CD4-positive, alpha-beta T cell (primary cell): ENCODE data around the gene NABP1. TPM values are rescaled to one million over a fixed set of nuclear protein-coding genes. Genes with fewer than 3 reads are reported as not detected.

Experiments used
- ATAC-seq: fragments of 200-7000 bp; cut with Tn5 transposase; one replicate; pipeline ENCODE4 v1.10.0; 2022; ENCODE audit warnings: mild to moderate bottlenecking; ENCODE audit not compliant: poor library complexity
- CTCF ChIA-PET: fragments of 350-600 bp; sonication (Branson Sonifier 250); formaldehyde crosslinking; loops from one replicate; lab custom pipeline; 2021; ENCODE audit warnings: antibody characterized with exemption, inconsistent platforms; lab: Charles Lee
- POLR2A ChIA-PET: fragments of 350-600 bp; sonication (Branson Sonifier 250); formaldehyde crosslinking; loops from one replicate; lab custom pipeline; 2021; ENCODE audit warnings: antibody characterized with exemption, inconsistent platforms; lab: Charles Lee
- DNase-seq, 14 experiments: peaks; one replicate each; pipeline ENCODE4 v3.0.0-alpha.2; 2013 to 2020; ENCODE audit warnings: mixed read lengths in 2 of 14
- H3K27ac ChIP-seq, 2 donors: one replicate each; pipeline versions ENCODE4 v1.5.1 to v1.7.0; 2013; ENCODE audit warnings: low read length in 2 of 2, low read depth in 1 of 2, mild to moderate bottlenecking in 1 of 2
- H3K27me3 ChIP-seq, 2 experiments: 1 replicate in 1 of 2; 2 replicates in 1 of 2; pipeline versions ENCODE4 v1.6.1 to v1.7.0; 2013; ENCODE audit warnings: low read length in 2 of 2, control low read depth in 1 of 2, mild to moderate bottlenecking in 1 of 2, moderate library complexity in 1 of 2; ENCODE audit not compliant: insufficient read depth in 2 of 2, control insufficient read depth in 1 of 2
- H3K36me3 ChIP-seq: one replicate; pipeline ENCODE4 v1.6.1; 2013; ENCODE audit warnings: low read length, control low read depth; ENCODE audit not compliant: insufficient read depth
- H3K4me1 ChIP-seq: one replicate; pipeline ENCODE4 v1.6.1; 2013; ENCODE audit warnings: low read length, control low read depth; ENCODE audit not compliant: insufficient read depth
- H3K4me3 ChIP-seq: one replicate; pipeline ENCODE4 v1.5.1; 2013; ENCODE audit warnings: mild to moderate bottlenecking, low read length, moderate library complexity
- H3K9me3 ChIP-seq, 2 experiments: 1 replicate in 1 of 2; 2 replicates in 1 of 2; pipeline versions ENCODE4 v1.6.1 to v1.7.0; 2013; ENCODE audit warnings: low read length in 2 of 2, mild to moderate bottlenecking in 2 of 2, control low read depth in 1 of 2, moderate library complexity in 1 of 2; ENCODE audit not compliant: control insufficient read depth in 1 of 2, insufficient read depth in 1 of 2
- H3K27ac Mint-ChIP-seq: one replicate; pipeline ENCODE4 v1.8.0; 2020; ENCODE audit warnings: mixed read lengths
- H3K27me3 Mint-ChIP-seq: one replicate; pipeline ENCODE4 v1.8.0; 2021; ENCODE audit warnings: mixed read lengths
- H3K36me3 Mint-ChIP-seq: one replicate; pipeline ENCODE4 v1.8.0; 2021; ENCODE audit warnings: low read depth, mixed read lengths
- H3K4me1 Mint-ChIP-seq: one replicate; pipeline ENCODE4 v1.8.0; 2021; ENCODE audit warnings: low read depth, mixed read lengths
- H3K4me3 Mint-ChIP-seq: one replicate; pipeline ENCODE4 v1.8.0; 2020; ENCODE audit warnings: mild to moderate bottlenecking, mixed read lengths
- H3K9me3 Mint-ChIP-seq: one replicate; pipeline ENCODE4 v1.8.0; 2020; ENCODE audit warnings: mixed read lengths
- CTCF ChIP-seq: fragments of 200-600 bp; IDR thresholded peaks from one replicate; pipeline ENCODE4 v1.8.0; 2022; ENCODE audit warnings: antibody characterized with exemption, mild to moderate bottlenecking
- intact Hi-C, 2 experiments: fragments of 100-400 bp; cut with DNase I in 1 of 2; cut with micrococcal nuclease in 1 of 2; formaldehyde crosslinking; loops; one replicate each; pipeline versions ENCODE4 v1.15.1 to v1.9.0; 2023 to 2025; cut with DNase I, micrococcal nuclease
- total RNA-seq, 174 experiments: library from RNA in 2 of 174; stranded (reverse) in 2 of 174; gene quantifications; one replicate each; pipeline ENCODE4 v1.2.3 and lab custom pipeline; 2021 to 2026

The NABP1 gene
- total RNA-seq, 2 experiments from 2014 or later, result 32.0 to 32.9 TPM

DNA sequence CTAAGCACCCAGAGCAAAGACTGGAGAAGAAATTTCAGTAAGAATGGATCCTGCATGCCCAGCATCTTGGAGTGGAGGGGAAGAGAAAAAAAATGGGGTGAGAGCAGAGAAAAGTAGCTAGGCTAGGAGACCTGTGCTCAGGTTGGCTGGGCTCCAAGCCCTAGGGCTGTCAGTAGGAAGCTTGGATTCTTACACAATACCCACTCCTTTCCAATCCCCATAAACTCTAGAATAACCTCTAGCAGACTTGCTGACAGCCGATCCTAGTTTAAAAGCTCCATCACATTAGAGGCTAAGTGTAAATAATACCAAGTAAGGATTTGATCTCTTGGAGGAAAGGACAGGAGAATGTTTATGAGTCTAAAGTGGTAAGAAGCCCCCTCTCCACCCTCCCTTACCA is 46.2 kb upstream of the NABP1 start:
- Mint-ChIP-seq H3K36me3 (no peaks in the 10 kb centered on the region), H3K4me1 (peaks cover 55% of the 10 kb centered on the region), H3K4me3 (no peak overlapping the region), H3K27me3 (no peaks in the 10 kb centered on the region), H3K27ac (no peak overlapping the region), H3K9me3 (no peaks in the 10 kb centered on the region)
- DNase-seq, result no peak
- POLR2A ChIA-PET, result interaction anchor here (0.7 to 15.6 kb wide), 3 partner anchors 12 to 46 kb away, joined by 3 to 276 read pairs (median 4); partner anchors contain the start of gene NABP1
- no peaks in the 10 kb centered on the region for H3K9me3 ChIP-seq
- no peak overlapping the region for H3K4me3 ChIP-seq
- H3K27ac ChIP-seq, result no peak overlapping the region
- no peaks in the 10 kb centered on the region for H3K27me3 ChIP-seq
- TF ChIP-seq CTCF, result no peak
- peaks cover 14% of the 10 kb centered on the region for H3K4me1 ChIP-seq
- CTCF ChIA-PET, result no interaction called here
- no peaks in the 10 kb centered on the region for H3K36me3 ChIP-seq
- ATAC-seq, result no peak
- intact Hi-C loops, result loop anchor here in 1 of 2 experiments (5.0 kb wide), 1 partner anchor 36 kb away; no protein-coding TSS in a partner anchor

DNA sequence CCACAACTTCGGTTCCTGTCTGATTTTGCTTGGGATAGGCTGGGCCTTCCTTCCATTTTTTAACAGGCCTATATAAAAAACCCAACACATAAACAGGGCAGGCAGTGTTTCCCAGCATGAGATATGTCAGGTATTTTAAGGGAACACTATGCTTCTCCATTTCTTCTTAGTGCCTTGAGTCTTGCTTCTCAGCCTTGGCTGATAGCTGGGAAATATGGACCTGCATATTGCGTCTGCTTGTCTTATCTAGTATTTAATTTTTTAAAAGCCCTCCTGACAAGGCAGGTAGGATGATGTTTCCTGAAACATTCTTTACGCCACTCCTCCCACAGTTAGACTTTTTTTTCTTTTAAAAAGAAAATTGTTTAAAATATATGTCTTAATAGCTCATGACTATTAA is 45.5 kb upstream of the NABP1 start:
- H3K9me3 Mint-ChIP-seq, result no peaks in the 10 kb centered on the region
- no peak for TF ChIP-seq CTCF
- no peaks in the 10 kb centered on the region for H3K9me3 ChIP-seq
- peaks cover 19% of the 10 kb centered on the region for H3K4me1 ChIP-seq
- DNase-seq (no peak), ATAC-seq (no peak)
- H3K27me3 Mint-ChIP-seq, result no peaks in the 10 kb centered on the region
- no peaks in the 10 kb centered on the region for H3K36me3 ChIP-seq
- CTCF ChIA-PET, result no interaction called here
- H3K36me3 Mint-ChIP-seq, result no peaks in the 10 kb centered on the region
- no peak overlapping the region for H3K27ac ChIP-seq
- no peak overlapping the region for H3K4me3 ChIP-seq
- intact Hi-C loops, result loop anchor here in 1 of 2 experiments (5.0 kb wide), 1 partner anchor 35 kb away; no protein-coding TSS in a partner anchor
- peaks cover 55% of the 10 kb centered on the region for H3K4me1 Mint-ChIP-seq
- no peaks in the 10 kb centered on the region for H3K27me3 ChIP-seq
- no peak overlapping the region for H3K4me3 Mint-ChIP-seq
- no peak overlapping the region for H3K27ac Mint-ChIP-seq
- POLR2A ChIA-PET, result interaction anchor here (0.5 to 15.6 kb wide), 4 partner anchors 13 to 45 kb away, joined by 3 to 276 read pairs (median 4); partner anchors contain the start of gene NABP1

DNA sequence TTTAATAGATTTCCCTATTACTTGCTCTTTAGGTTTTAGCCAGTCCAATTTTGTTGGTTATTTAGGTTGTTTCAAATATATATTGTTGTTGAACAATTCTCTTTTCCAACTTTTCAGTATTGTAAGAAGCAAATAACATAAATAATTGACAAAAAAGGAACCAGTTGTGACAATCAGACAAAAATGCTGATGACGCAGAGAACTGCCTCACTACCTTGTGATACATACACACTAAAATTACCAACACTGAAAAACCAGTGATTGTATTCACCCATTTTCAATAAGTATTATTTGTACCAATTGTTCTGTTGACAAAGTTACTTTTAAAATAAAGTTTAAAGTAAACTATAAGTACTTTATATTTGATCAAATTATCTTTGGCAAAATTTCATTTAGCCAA is 43.1 kb upstream of the NABP1 start:
- ChIA-PET CTCF (no interaction called here), POLR2A (interaction anchor here (4.4 to 15.6 kb wide), 2 partner anchors 16 to 43 kb away, joined by 44 to 276 read pairs; partner anchors contain the start of gene NABP1)
- Histone ChIP-seq H3K9me3 (no peaks in the 10 kb centered on the region), H3K4me1 (peaks cover 26% of the 10 kb centered on the region), H3K36me3 (no peaks in the 10 kb centered on the region), H3K27ac (no peak overlapping the region), H3K27me3 (no peaks in the 10 kb centered on the region), H3K4me3 (no peak overlapping the region)
- H3K4me1 Mint-ChIP-seq, result peaks cover 50% of the 10 kb centered on the region
- no peaks in the 10 kb centered on the region for H3K27me3 Mint-ChIP-seq
- ATAC-seq (no peak), DNase-seq (no peak)
- H3K27ac Mint-ChIP-seq, result no peak overlapping the region
- no peak overlapping the region for H3K4me3 Mint-ChIP-seq
- intact Hi-C loops, result loop anchor here in 1 of 2 experiments (5.0 kb wide), 1 partner anchor 33 kb away; no protein-coding TSS in a partner anchor
- no peaks in the 10 kb centered on the region for H3K36me3 Mint-ChIP-seq
- no peaks in the 10 kb centered on the region for H3K9me3 Mint-ChIP-seq
- TF ChIP-seq CTCF, result no peak
